Loucy (cell line): ENCODE results near the gene HCN2.
"Not testable (repeated sequence)": the region's sequence is repeated elsewhere in the genome, so short reads cannot be mapped to it uniquely, and the experiment has no call there.

ENCODE experiments used
- H2AFZ ChIP-seq: fragments of 200-600 bp; sonication (generic); 2 replicates; pipeline ENCODE4 v1.6.0; 2016; ENCODE audit warnings: antibody characterized with exemption, mild to moderate bottlenecking, low read length, moderate library complexity
- H3F3A ChIP-seq: fragments of 200-600 bp; 2 replicates; pipeline ENCODE4 v1.6.0; 2016; ENCODE audit warnings: antibody characterized with exemption, low read depth, mild to moderate bottlenecking
- H3K27me3 ChIP-seq: fragments of 200-600 bp; sonication (generic); 2 replicates; pipeline ENCODE4 v1.6.1; 2014; ENCODE audit warnings: low read length, mild to moderate bottlenecking; ENCODE audit not compliant: insufficient read depth, poor library complexity, severe bottlenecking
- H3K36me3 ChIP-seq: fragments of 200-600 bp; sonication (generic); 2 replicates; pipeline ENCODE4 v1.6.1; 2016; ENCODE audit warnings: low read length; ENCODE audit not compliant: insufficient read depth
- H3K4me1 ChIP-seq: fragments of 200-600 bp; sonication (generic); 2 replicates; pipeline ENCODE4 v1.5.1; 2014; ENCODE audit warnings: low read length, mild to moderate bottlenecking; ENCODE audit not compliant: insufficient read depth, poor library complexity, severe bottlenecking
- H3K4me2 ChIP-seq: fragments of 200-600 bp; sonication (generic); 2 replicates; pipeline ENCODE4 v1.6.0; 2014; ENCODE audit warnings: antibody characterized with exemption, low read length, low read depth, mild to moderate bottlenecking; ENCODE audit not compliant: poor library complexity, severe bottlenecking
- H3K4me3 ChIP-seq: fragments of 200-600 bp; sonication (generic); 2 replicates; pipeline ENCODE4 v1.5.1; 2014; ENCODE audit warnings: low read length, mild to moderate bottlenecking, mixed read lengths; ENCODE audit not compliant: poor library complexity, severe bottlenecking
- H3K79me2 ChIP-seq: fragments of 200-600 bp; sonication (generic); 2 replicates; pipeline ENCODE4 v1.6.1; 2014; ENCODE audit warnings: low read length; ENCODE audit not compliant: insufficient read depth
- H3K9ac ChIP-seq: fragments of 200-600 bp; sonication (generic); 2 replicates; pipeline ENCODE4 v1.6.0; 2014; ENCODE audit warnings: mild to moderate bottlenecking, low read depth, low read length, moderate library complexity; ENCODE audit not compliant: poor library complexity, severe bottlenecking
- H3K9me2 ChIP-seq: fragments of 200-600 bp; sonication (generic); replicated peaks from 2 replicates; pipeline ENCODE4 v1.6.1; 2016; ENCODE audit warnings: low read depth, low read length, mixed read lengths
- H3K9me3 ChIP-seq: fragments of 200-600 bp; sonication (generic); 2 replicates; pipeline ENCODE4 v1.6.1; 2014; ENCODE audit warnings: mild to moderate bottlenecking, antibody characterized with exemption, low read length, low read depth; ENCODE audit not compliant: insufficient read depth
- H4K20me1 ChIP-seq: fragments of 200-600 bp; sonication (generic); 2 replicates; pipeline ENCODE4 v1.6.0; 2014; ENCODE audit warnings: antibody characterized with exemption, low read length, mild to moderate bottlenecking; ENCODE audit not compliant: insufficient read depth, poor library complexity, severe bottlenecking
- CTCF ChIP-seq: fragments of 200-600 bp; sonication (generic); conservative IDR thresholded peaks from 2 replicates; pipeline ENCODE4 v1.5.1; 2014; ENCODE audit warnings: mild to moderate bottlenecking, antibody characterized with exemption, low read length
- EZH2phosphoT487 ChIP-seq: fragments of 200-600 bp; IDR thresholded peaks from 2 replicates; pipeline ENCODE4 v1.6.1; 2018; ENCODE audit warnings: antibody characterized with exemption, mild to moderate bottlenecking, moderate library complexity, borderline replicate concordance

HCN2 gene

GRCh38 chr19:601310-601709 is 11.6 kb downstream of the HCN2 start:
- Histone ChIP-seq H2AFZ (no peak overlapping the region), H3K79me2 (no peaks in the 10 kb centered on the region), H3K4me3 (no peak overlapping the region), H4K20me1 (no peaks in the 10 kb centered on the region), H3K9me3 (no peaks in the 10 kb centered on the region), H3K4me1 (no peaks in the 10 kb centered on the region), H3K9me2 (no peaks in the 10 kb centered on the region), H3K4me2 (no peak overlapping the region), H3K36me3 (no peaks in the 10 kb centered on the region), H3K9ac (no peak overlapping the region), H3K27me3 (no peaks in the 10 kb centered on the region), H3F3A (no peaks in the 10 kb centered on the region)
- TF ChIP-seq EZH2phosphoT487: no peak

GRCh38 chr19:601790-602189 is 12.1 kb downstream of the HCN2 start:
- Histone ChIP-seq H3K4me2 (no peak overlapping the region), H3K79me2 (no peaks in the 10 kb centered on the region), H2AFZ (no peak overlapping the region), H3F3A (no peaks in the 10 kb centered on the region), H3K36me3 (no peaks in the 10 kb centered on the region), H4K20me1 (no peaks in the 10 kb centered on the region), H3K4me3 (no peak overlapping the region), H3K27me3 (no peaks in the 10 kb centered on the region), H3K9me2 (no peaks in the 10 kb centered on the region), H3K9ac (no peak overlapping the region), H3K4me1 (no peaks in the 10 kb centered on the region), H3K9me3 (no peaks in the 10 kb centered on the region)
- TF ChIP-seq CTCF (no peak), EZH2phosphoT487 (no peak)

GRCh38 chr19:602391-603301 is 13.0 kb downstream of the HCN2 start:
- Histone ChIP-seq H3K4me1 (no peaks in the 10 kb centered on the region), H3K4me3 (no peak overlapping the region), H3K9ac (no peak overlapping the region), H3K9me3 (no peaks in the 10 kb centered on the region), H2AFZ (no peak overlapping the region), H3K79me2 (no peaks in the 10 kb centered on the region), H3K27me3 (no peaks in the 10 kb centered on the region), H3K4me2 (no peak overlapping the region), H3K36me3 (no peaks in the 10 kb centered on the region), H4K20me1 (no peaks in the 10 kb centered on the region), H3F3A (no peaks in the 10 kb centered on the region), H3K9me2 (no peaks in the 10 kb centered on the region)
- TF ChIP-seq EZH2phosphoT487 (no peak), CTCF (no peak)

- H3K9me3 ChIP-seq, H3K9ac ChIP-seq, H3K36me3 ChIP-seq, H3K27me3 ChIP-seq, H4K20me1 ChIP-seq, H3F3A ChIP-seq, H3K4me2 ChIP-seq, H3K4me1 ChIP-seq, H2AFZ ChIP-seq, H3K4me3 ChIP-seq, H3K79me2 ChIP-seq, H3K9me2 ChIP-seq: not testable (repeated sequence)
Measured at GRCh38 chr19:603302-603639, 13.6 kb downstream of the HCN2 start.

GRCh38 chr19:603779-604178 is 14.1 kb downstream of the HCN2 start:
- not testable (repeated sequence) for H3K36me3 ChIP-seq, H4K20me1 ChIP-seq, H3K9ac ChIP-seq, H3K4me3 ChIP-seq, H3K79me2 ChIP-seq, H2AFZ ChIP-seq, H3K9me3 ChIP-seq, H3F3A ChIP-seq, H3K27me3 ChIP-seq, H3K9me2 ChIP-seq, H3K4me2 ChIP-seq, H3K4me1 ChIP-seq
